Type B pancreatic cell (in vitro differentiated cells): ENCODE results near the gene MICALL1. TPM values are rescaled to one million over a fixed set of nuclear protein-coding genes. Genes with fewer than 3 reads are reported as not detected.

Experiments used
- DNase-seq: peaks from one replicate; pipeline ENCODE4 v3.0.0; 2021; ENCODE audit warnings: mixed read lengths; ENCODE audit not compliant: unreplicated experiment; ENCODE audit errors: extremely low spot score
- H3K27ac Mint-ChIP-seq: 2 replicates; pipeline ENCODE4 v1.8.0; 2021; ENCODE audit warnings: mild to moderate bottlenecking, mixed read lengths
- H3K27me3 Mint-ChIP-seq: 2 replicates; pipeline ENCODE4 v1.8.0; 2021; ENCODE audit warnings: mixed read lengths
- H3K36me3 Mint-ChIP-seq: 2 replicates; pipeline ENCODE4 v1.8.0; 2021; ENCODE audit warnings: mixed read lengths
- H3K4me1 Mint-ChIP-seq: one replicate; pipeline ENCODE4 v1.8.0; 2021; ENCODE audit warnings: mixed read lengths; ENCODE audit not compliant: unreplicated experiment
- H3K4me3 Mint-ChIP-seq: 2 replicates; pipeline ENCODE4 v1.8.0; 2021; ENCODE audit warnings: mild to moderate bottlenecking, mixed read lengths
- H3K9me3 Mint-ChIP-seq: 2 replicates; pipeline ENCODE4 v1.8.0; 2021; ENCODE audit warnings: mixed read lengths
- CTCF ChIP-seq: fragments of 200-600 bp; sonication (generic); conservative IDR thresholded peaks from 2 replicates; pipeline ENCODE4 v1.5.0; 2021; ENCODE audit warnings: antibody characterized with exemption, mild to moderate bottlenecking
- total RNA-seq: library from RNA; stranded (reverse); gene quantifications from 2 replicates; pipeline ENCODE4 v1.2.1, GENCODE V29; 2021; ENCODE audit warnings: low replicate concordance

MICALL1 gene
- total RNA-seq, 1 donor from 2014 or later: 56.5 TPM

DNA sequence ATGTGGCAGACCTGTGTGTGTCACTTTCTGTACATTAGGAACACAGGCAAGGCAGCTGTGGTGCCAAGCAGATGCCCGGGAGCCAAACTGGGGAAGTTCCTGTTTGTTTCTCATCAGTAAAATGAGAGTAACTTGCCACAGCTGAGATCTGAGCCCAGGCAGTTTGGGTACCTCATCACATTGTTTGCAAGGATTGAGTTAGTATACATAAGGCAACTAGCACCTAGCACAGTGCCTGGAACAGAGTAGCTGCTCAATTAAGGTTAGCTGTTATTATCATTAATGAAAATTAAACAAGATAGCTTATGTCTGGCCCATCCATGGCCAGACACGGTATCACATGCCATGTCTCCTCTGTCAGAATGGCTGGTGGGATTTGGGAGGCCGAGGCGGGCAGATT lies 70.5 kb downstream of the MICALL1 start:
- Mint-ChIP-seq H3K27me3 (peaks cover 11% of the 10 kb centered on the region), H3K36me3 (peaks cover 12% of the 10 kb centered on the region), H3K9me3 (no peaks in the 10 kb centered on the region), H3K27ac (no peak overlapping the region), H3K4me1 (peaks cover 5% of the 10 kb centered on the region), H3K4me3 (no peak overlapping the region)
- DNase-seq: no peak
- TF ChIP-seq CTCF: no peak

GRCh38 chr22:37979782-37980181 lies 73.7 kb downstream of the MICALL1 start:
- TF ChIP-seq CTCF: no peak
- Mint-ChIP-seq H3K36me3 (peaks cover 11% of the 10 kb centered on the region), H3K27me3 (peaks cover 37% of the 10 kb centered on the region), H3K27ac (no peak overlapping the region), H3K4me3 (no peak overlapping the region), H3K4me1 (no peaks in the 10 kb centered on the region), H3K9me3 (no peaks in the 10 kb centered on the region)
- DNase-seq: no peak

DNA sequence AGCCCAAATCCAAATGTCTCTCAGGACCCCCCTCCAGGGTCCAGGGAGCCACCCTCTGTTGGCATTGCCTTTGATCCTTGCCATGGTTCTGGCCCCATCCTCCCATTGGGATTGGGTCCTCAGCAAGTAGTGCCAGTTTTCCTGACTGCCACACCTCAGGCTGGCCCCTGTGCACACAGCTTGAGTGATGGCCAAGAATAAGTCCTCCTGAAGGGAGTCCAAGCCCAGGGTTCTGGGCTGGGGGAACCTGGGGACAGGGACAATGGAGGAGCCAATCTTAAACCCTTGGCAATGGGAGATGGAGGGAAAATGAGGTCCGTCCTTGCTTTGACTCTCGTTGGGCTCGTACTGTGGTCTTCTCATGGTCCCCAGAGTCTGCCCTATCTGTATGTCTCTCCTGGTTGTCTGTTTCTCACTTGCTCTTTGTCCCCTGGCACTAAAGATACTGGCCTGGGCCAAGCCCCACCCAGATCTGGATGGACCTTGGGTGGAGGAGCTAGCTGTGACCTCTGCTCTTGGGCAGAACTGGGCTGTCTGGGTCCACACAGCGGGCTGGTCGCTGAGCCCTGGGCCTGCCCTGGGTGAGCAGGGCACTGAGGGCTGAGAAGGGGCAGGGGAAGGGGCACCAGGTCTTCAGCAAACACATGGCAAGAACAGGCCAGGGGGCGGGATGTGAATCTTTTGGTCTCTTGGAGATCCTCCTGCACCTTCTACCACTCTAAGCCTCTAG lies 75.3 kb downstream of the MICALL1 start:
- Mint-ChIP-seq H3K4me1 (no peaks in the 10 kb centered on the region), H3K27ac (no peak overlapping the region), H3K9me3 (no peaks in the 10 kb centered on the region), H3K36me3 (peaks cover under 1% of the 10 kb centered on the region), H3K4me3 (peak overlapping the region; percentile 17), H3K27me3 (peaks cover 44% of the 10 kb centered on the region)
- DNase-seq: no peak
- TF ChIP-seq CTCF: no peak

DNA sequence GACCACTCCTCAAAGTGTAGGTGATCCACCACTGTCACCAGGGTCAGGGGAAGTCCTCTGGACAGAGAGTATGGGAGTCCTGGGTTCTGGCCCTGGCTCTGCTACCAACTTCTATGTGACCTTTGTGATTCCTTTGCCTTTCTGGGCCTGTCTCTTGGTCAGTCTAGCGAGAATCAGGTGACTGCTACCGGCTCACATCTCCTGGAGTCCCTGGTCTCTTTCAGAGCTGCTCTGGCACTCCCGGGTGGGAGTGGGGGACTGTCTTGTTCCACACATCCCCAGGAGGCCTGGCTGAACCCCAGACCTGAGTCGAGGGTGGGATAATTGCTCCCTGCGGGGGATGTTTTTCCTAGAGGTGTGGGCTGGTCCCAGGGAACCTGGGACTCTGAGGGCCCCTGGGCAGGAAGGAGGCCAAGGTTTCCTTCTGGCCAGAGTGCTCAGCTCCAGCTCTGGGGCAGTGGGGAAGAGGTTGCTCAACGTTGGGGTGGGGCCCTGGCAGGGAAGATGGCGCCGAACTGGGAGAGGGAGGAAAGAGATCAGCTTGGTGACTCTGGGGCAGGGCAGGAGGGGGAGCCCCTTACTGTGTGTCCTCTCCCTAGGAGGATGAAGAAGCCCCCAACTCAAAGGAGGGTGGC lies 76.2 kb downstream of the MICALL1 start:
- H3K27ac Mint-ChIP-seq: no peak overlapping the region
- no peak for TF ChIP-seq CTCF
- H3K9me3 Mint-ChIP-seq: no peaks in the 10 kb centered on the region
- no peaks in the 10 kb centered on the region for H3K36me3 Mint-ChIP-seq
- H3K4me1 Mint-ChIP-seq: no peaks in the 10 kb centered on the region
- DNase-seq: no peak
- H3K4me3 Mint-ChIP-seq: no peak overlapping the region
- peaks cover 44% of the 10 kb centered on the region for H3K27me3 Mint-ChIP-seq

DNA sequence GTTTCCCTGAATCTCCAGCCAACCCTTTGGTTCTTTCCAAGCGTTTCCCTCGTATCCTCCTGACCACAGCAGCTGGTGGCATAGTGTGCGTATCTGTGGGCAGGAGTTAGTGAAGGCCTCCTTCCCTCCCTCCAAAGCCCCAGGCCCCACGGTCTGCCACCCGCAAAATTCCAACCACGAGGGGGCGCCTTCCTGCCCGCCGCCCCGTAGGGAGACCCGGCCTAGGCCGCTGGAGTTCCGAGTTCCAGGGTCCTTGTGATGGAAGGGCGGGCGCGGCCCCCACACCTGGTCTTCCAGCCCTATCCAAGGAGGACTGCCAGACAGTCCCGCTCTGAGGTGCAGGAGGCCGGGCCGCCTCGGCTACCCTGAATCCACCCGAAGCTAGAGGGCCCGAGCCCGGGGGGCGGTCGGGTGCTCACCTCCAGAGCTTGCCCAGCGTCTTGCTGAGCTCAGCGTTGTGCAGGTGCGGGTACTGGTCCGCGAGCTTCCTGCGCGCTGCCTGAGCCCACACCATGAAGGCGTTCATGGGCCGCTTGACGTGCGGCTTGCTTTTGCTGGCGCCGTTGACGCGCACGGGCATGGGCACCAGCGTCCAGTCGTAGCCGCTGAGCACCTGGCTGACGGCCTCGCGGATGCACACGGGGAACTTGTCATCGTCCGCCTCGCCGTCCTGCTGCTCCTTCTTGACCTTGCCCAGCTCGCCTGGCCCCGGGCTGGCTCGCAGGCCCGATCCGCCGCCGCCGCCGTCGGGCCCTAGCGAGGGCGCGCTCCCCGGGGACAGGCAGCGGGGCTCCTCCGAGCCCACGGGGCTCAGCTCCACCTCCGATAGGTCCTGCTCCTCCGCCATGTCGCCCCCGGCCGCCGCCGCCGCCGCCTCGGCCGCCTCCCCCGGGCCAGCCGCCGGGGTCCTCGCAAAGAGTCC lies 77.1 kb downstream of the MICALL1 start:
- no peak overlapping the region for H3K4me3 Mint-ChIP-seq
- H3K9me3 Mint-ChIP-seq: no peaks in the 10 kb centered on the region
- peak; percentile 81 for TF ChIP-seq CTCF
- no peak overlapping the region for H3K27ac Mint-ChIP-seq
- H3K4me1 Mint-ChIP-seq: no peaks in the 10 kb centered on the region
- no peaks in the 10 kb centered on the region for H3K36me3 Mint-ChIP-seq
- DNase-seq: no peak
- H3K27me3 Mint-ChIP-seq: peaks cover 44% of the 10 kb centered on the region
